HG03108 (cell line): ENCODE measurements around the gene FEZF1.

Experiments used
- ATAC-seq: cut with Tn5 transposase; IDR thresholded peaks from one replicate; pipeline ENCODE4 v1.9.1; 2021; ENCODE audit warnings: moderate library complexity; ENCODE audit not compliant: unreplicated experiment

Gene FEZF1

GRCh38 chr7:122304319-122304975, at the start of gene FEZF1:
Gene FEZF1 (minus strand): TSS chr7:122304750. CDS start chr7:122304437, 313 bp downstream.
- ATAC-seq: no peak

- ATAC-seq: no peak
Observed at GRCh38 chr7:122352454-122352853, 47.9 kb upstream of the FEZF1 start.

GRCh38 chr7:122350701-122351100, 46.2 kb upstream of the FEZF1 start:
- ATAC-seq: no peak

GRCh38 chr7:122344303-122344620, 39.7 kb upstream of the FEZF1 start:
- no peak for ATAC-seq

- no peak for ATAC-seq
Observed at GRCh38 chr7:122343601-122344302, 39.2 kb upstream of the FEZF1 start.

GRCh38 chr7:122340427-122340826, 35.9 kb upstream of the FEZF1 start:
- ATAC-seq: no peak

- no peak for ATAC-seq
Observed at GRCh38 chr7:122339145-122339904, 34.8 kb upstream of the FEZF1 start.

- ATAC-seq: no peak
Observed at GRCh38 chr7:122337011-122337410, 32.5 kb upstream of the FEZF1 start.

- ATAC-seq: no peak
Observed at GRCh38 chr7:122329145-122329802, 24.7 kb upstream of the FEZF1 start.

GRCh38 chr7:122327969-122328368, 23.4 kb upstream of the FEZF1 start:
- ATAC-seq: no peak

GRCh38 chr7:122316467-122317388, 12.2 kb upstream of the FEZF1 start:
- no peak for ATAC-seq

- no peak for ATAC-seq
Observed at GRCh38 chr7:122315507-122316466, 11.2 kb upstream of the FEZF1 start.

GRCh38 chr7:122314284-122314683, 9.7 kb upstream of the FEZF1 start:
- ATAC-seq: no peak

GRCh38 chr7:122312789-122313188, 8.2 kb upstream of the FEZF1 start:
- ATAC-seq: no peak

- no peak for ATAC-seq
Observed at GRCh38 chr7:122311734-122312450, 7.3 kb upstream of the FEZF1 start.

- no peak for ATAC-seq
Observed at GRCh38 chr7:122311050-122311700, 6.6 kb upstream of the FEZF1 start.

- no peak for ATAC-seq
Observed at GRCh38 chr7:122310119-122311021, 5.8 kb upstream of the FEZF1 start.
